ENCODE results near the gene SYNDIG1. TPM values are rescaled to one million over a fixed set of nuclear protein-coding genes. Genes with fewer than 3 reads are reported as not detected.
"Not testable (repeated sequence)": the region's sequence is repeated elsewhere in the genome, so short reads cannot be mapped to it uniquely, and the experiment has no call there.

Gene SYNDIG1
- total RNA-seq, 1 experiment from 2014 or later, result 10.2 TPM

GRCh38 chr20:24608926-24609667, 139.7 kb downstream of the SYNDIG1 start:
- DNase-seq (ENCODE audit: low read depth), result peak; percentile 79

DNA sequence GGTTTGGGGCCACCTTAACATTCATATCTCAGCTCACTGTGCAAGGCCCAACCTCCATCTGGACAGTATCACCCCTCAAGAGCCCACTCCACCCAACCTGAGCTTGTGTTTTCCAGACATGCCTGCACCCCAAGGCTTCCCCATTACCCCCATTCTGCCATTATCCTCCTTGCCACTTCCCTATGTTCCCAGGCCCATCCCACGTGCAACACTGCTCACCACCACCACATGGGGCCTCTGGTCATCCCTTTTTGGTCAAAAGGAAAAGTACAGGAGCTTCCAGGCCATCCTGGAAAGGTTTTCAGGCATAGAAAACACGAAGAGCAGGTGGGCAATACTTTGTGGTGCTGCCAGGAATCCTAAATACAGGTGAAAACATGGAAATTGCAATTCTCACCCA, 140.3 kb downstream of the SYNDIG1 start:
- no peak for DNase-seq (ENCODE audit: low read depth)

DNA sequence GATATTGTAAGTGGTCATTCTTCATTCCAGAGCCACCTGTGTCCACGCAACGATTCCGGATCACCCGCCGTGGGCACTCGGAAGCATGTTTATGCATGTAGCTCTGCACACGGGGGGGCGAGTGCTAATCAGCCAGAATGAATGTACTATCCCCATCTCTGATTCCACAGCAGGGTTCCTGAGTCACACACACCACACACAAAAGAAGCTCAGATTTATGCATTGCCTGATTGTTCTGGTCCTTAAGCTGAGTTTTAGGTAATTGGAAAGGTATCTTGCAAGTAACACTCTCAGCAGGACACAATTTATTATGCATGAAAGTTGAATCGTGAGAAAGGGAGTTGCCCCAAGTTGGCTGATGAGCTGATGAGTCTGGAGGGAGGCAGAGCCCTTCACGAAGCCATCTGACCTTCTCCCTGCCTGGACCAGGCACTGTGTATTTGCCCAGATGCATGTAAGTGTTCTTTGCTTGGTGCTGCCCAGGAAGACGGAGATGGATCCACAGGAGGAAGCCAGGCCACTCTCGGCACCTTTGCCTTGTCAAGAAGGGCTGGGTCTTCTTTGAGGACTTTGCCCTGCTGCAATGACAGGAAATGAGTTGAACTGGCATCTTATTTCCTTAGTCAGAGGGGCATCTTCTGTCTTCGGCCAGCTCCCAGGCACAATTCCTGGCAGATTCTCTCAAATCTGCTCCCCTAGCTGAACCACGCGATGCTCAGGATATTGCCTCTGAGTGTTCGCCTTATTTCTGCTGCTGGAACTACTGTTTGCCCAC, 141.1 kb downstream of the SYNDIG1 start:
- DNase-seq (ENCODE audit: low read depth), result peak; percentile 67

DNA sequence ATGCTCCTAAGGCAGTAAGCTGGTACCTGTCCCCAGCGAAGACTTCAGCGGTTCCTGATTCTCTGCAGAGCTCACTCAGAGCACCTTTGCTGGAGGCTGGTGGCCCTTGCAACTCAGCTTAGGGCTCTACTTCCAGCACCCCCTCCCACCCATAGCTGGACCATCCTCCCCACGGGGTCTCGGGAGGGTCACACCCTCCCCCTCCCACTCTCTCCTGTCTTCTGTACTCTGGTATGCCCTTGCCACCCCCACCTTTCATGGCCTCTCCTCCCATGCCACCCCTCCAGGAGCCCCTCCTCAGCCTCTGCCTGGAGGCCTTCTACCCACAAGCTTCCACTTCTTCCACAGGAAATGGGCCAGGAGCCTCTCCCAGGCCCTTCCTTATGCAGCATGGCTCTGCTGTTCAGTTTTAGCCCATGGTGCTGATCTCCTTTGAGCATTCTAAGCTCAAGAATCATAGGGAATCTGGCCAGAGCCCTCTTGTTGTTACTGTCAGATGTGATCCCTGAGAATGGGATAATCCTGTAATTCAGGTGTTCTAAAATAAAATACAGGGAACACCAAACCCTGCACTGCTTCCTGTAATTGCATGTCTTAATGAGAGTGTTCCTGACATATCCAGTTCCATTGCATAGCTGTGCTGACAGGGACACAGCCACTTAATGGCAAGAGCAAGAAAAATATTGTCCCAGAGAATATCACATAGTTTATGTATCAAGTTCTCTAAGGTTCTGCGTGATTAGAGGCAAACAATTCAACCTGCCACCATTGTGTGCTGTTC, 142.1 kb downstream of the SYNDIG1 start:
- DNase-seq (ENCODE audit: low read depth), result no peak

- DNase-seq (ENCODE audit: low read depth), result peak; percentile 94
Measured at GRCh38 chr20:24612799-24613775, 143.7 kb downstream of the SYNDIG1 start.

- DNase-seq (ENCODE audit: low read depth), result no peak
Measured at GRCh38 chr20:24614341-24614740, 144.9 kb downstream of the SYNDIG1 start.

DNA sequence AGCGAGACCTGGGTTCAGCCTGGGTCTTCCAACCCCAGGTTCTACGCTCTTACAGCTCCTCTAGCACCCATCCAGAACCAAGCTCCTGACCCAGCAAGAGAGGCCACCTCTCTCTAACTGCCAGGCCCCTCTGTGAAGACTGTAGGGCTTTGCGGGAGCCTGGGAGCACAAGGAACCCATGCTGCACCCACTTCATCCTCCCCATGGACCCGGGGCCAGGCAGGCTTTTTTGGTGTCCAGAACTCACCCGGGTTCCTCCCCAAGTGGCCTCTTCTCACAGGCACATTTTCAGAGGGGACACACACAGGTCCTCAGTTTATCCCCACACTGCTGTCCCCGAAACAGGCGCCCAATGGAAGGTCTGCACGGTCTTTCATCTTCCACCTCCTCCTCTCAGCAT, 145.9 kb downstream of the SYNDIG1 start:
- DNase-seq (ENCODE audit: low read depth), result no peak

- no peak for DNase-seq (ENCODE audit: low read depth)
Measured at GRCh38 chr20:24616258-24617079, 147.0 kb downstream of the SYNDIG1 start.

DNA sequence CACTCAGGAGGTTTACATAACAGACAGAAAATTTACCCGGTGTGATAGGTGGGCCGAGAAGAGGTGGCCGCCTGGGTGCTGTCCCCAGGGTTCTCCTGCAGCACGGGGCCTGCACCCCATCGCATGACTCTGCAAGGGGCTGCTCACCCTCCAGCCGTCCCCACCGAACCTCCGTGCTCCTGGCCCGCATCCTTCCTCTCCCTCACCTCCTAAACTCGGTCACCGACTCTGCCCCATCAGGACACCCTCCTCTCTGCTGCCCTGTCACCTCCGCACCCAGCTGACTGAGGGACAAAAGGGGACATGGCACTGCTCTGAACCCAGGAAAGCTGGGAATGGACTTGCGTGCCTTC, 147.6 kb downstream of the SYNDIG1 start:
- no peak for DNase-seq (ENCODE audit: low read depth)

- DNase-seq (ENCODE audit: low read depth), result no peak
Measured at GRCh38 chr20:24617757-24618450, 148.5 kb downstream of the SYNDIG1 start.

GRCh38 chr20:24618739-24619138, 149.3 kb downstream of the SYNDIG1 start:
- DNase-seq (ENCODE audit: low read depth), result no peak

DNA sequence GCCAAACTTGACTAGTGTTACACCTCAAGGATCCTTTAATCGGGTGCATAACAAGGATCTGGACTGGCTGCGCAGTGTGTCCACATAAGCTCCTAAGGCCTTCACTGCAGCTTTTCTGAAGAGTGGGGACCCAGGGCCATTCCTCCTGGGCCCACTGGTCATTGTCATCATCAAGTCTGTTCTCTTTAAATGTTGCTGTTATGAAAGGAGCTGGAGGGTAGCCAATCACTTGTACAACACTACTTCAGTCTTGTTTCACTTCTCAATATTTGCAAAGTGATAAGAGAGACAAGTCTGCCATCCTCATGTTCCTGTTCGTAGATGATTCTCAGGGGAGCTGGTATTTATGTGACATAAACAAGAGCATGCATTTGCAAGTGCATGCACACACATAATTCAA, 149.8 kb downstream of the SYNDIG1 start:
- DNase-seq (ENCODE audit: low read depth), result no peak

DNA sequence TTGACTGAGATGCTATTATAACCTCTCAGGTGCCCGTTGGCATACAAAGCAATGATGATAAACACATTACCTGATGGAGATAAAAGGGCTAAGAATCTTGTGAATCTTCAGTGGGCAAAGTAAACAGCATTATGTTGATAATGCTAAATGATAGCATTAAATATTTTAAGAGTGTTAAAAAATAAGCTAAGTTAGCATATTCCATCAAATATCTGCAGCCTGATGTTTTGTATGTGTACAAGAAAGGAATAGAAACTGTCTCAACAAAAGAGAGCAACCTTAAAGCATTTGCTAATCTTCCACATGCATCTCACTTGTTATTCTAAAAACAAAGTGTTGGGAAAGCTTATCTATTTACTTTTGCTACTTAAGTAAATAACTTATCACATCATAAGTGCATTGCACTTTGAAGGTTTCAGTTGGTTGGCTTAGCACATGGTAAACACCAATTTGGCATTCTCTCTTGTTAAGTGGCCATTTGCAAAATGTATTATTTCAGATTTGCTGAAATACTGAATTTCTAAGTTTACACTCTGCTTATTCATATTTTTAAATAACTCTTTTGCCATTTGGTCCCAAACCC, 151.6 kb downstream of the SYNDIG1 start:
- DNase-seq (ENCODE audit: low read depth), result no peak

DNA sequence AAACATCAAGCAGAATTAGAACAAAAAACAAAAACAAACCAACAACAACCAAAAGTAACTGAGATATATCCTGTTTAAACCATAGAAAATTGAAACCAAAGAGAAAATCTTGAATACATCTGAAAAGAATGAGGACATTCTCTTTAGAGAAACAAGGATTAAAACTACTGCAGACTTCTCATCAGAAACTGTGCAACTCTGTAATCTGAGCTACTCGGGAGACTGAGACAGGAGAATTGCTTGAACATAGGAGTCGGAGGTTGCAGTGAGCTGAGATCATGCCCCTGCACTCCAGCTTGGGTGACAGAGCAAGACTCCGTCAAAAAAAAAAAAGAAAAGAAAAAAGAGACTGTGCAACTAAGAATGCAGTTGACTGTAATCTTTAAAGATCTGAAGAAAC, 153.4 kb downstream of the SYNDIG1 start:
- peak; percentile 29 for DNase-seq (ENCODE audit: low read depth)

- DNase-seq (ENCODE audit: low read depth), result not testable (repeated sequence)
Measured at GRCh38 chr20:24626141-24626540, 156.7 kb downstream of the SYNDIG1 start.

- no peak for DNase-seq (ENCODE audit: low read depth)
Measured at GRCh38 chr20:24627291-24627690, 157.9 kb downstream of the SYNDIG1 start.

GRCh38 chr20:24627926-24628325, 158.5 kb downstream of the SYNDIG1 start:
- no peak for DNase-seq (ENCODE audit: low read depth)

- DNase-seq (ENCODE audit: low read depth), result no peak
Measured at GRCh38 chr20:24628985-24629384, 159.6 kb downstream of the SYNDIG1 start.

- DNase-seq (ENCODE audit: low read depth), result peak; percentile 91
Measured at GRCh38 chr20:24629668-24630067, 160.2 kb downstream of the SYNDIG1 start.

Measured in RPMI7951 (cell line).